Endothelial cell of umbilical vein (primary cell): ENCODE data around the gene YIPF3. TPM values are rescaled to one million over a fixed set of nuclear protein-coding genes. Genes with fewer than 3 reads are reported as not detected.
"Not testable (repeated sequence)": the region's sequence is repeated elsewhere in the genome, so short reads cannot be mapped to it uniquely, and the experiment has no call there.

Source experiments
- BruUV-seq: library from RNA; stranded (reverse); fragments of 400-500 nt; replicated peaks from 2 replicates; lab custom pipeline; 2021; lab: Mats Ljungman, UMichigan
- CTCF ChIA-PET: fragments of 300-600, 350-600 bp; sonication (Branson Sonifier 250); formaldehyde crosslinking; loops from one replicate; lab custom pipeline; 2021; ENCODE audit warnings: antibody characterized with exemption, inconsistent platforms; lab: Charles Lee
- POLR2A ChIA-PET: fragments of 300-600, 350-600 bp; sonication (Branson Sonifier 250); formaldehyde crosslinking; loops from one replicate; lab custom pipeline; 2021; ENCODE audit warnings: antibody characterized with exemption, inconsistent platforms; lab: Charles Lee
- DNase-seq: peaks from one replicate; pipeline ENCODE4 v3.0.0-alpha.2; 2011; ENCODE audit warnings: low read depth, low spot score
- FAIRE-seq: peaks from 2 replicates; lab custom pipeline; 2011; peaks lifted over from hg19 to GRCh38; lab: Jason Lieb, UNC
- H2AFZ ChIP-seq: 2 replicates; pipeline ENCODE4 v1.6.0; 2012; ENCODE audit warnings: low read depth, low read length, control low read depth, inconsistent platforms
- H3K27ac ChIP-seq: 2 replicates; pipeline ENCODE4 v1.5.1; 2011; ENCODE audit warnings: low read depth, mild to moderate bottlenecking, control low read depth, low read length, moderate library complexity; ENCODE audit not compliant: insufficient read depth
- H3K27me3 ChIP-seq, 2 experiments: 2 replicates each; pipeline versions ENCODE4 v1.6.0 to v1.6.1; 2011; ENCODE audit warnings: low read length in 2 of 2, mixed read lengths in 1 of 2; ENCODE audit not compliant: control insufficient read depth in 2 of 2, insufficient read depth in 2 of 2
- H3K36me3 ChIP-seq, 2 experiments: 2 replicates in 1 of 2; 3 replicates in 1 of 2; pipeline ENCODE4 v1.5.1; 2011; ENCODE audit warnings: low read length in 2 of 2, mild to moderate bottlenecking in 1 of 2, moderate library complexity in 1 of 2; ENCODE audit not compliant: control insufficient read depth in 2 of 2, insufficient read depth in 2 of 2; ENCODE audit errors: extremely low read depth in 1 of 2
- H3K4me1 ChIP-seq: 3 replicates; pipeline ENCODE4 v1.5.1; 2011; ENCODE audit warnings: mild to moderate bottlenecking, low read length; ENCODE audit not compliant: control insufficient read depth, insufficient read depth; ENCODE audit errors: extremely low read depth
- H3K4me2 ChIP-seq: 2 replicates; pipeline ENCODE4 v1.6.1; 2011; ENCODE audit warnings: low read length, control low read depth, mixed read lengths; ENCODE audit not compliant: insufficient read depth
- H3K4me3 ChIP-seq, 3 experiments: fragments of 200-600 bp in 1 of 3; sonication (generic), shearing (Covaris generic) in 1 of 3; replicated peaks in 1 of 3; 2 replicates each; pipeline ENCODE4 v1.5.1; 2011 to 2016; ENCODE audit warnings: control low read depth in 3 of 3, low read length in 3 of 3, mild to moderate bottlenecking in 2 of 3, inconsistent platforms in 1 of 3, low read depth in 1 of 3, moderate library complexity in 1 of 3; ENCODE audit not compliant: insufficient read depth in 1 of 3
- H3K79me2 ChIP-seq: 2 replicates; pipeline ENCODE4 v1.6.0; 2012; ENCODE audit warnings: low read length, inconsistent platforms; ENCODE audit not compliant: control insufficient read depth, insufficient read depth
- H3K9ac ChIP-seq: replicated peaks from 2 replicates; pipeline ENCODE3; 2011; ENCODE audit warnings: low read length, control low read depth; ENCODE audit not compliant: insufficient read depth; ENCODE audit errors: extremely low read depth
- H3K9me1 ChIP-seq: replicated peaks from 3 replicates; pipeline ENCODE4 v1.6.0; 2011; ENCODE audit warnings: mild to moderate bottlenecking, low read length; ENCODE audit not compliant: control insufficient read depth, insufficient read depth; ENCODE audit errors: extremely low read depth
- H3K9me3 ChIP-seq: replicated peaks from 2 replicates; pipeline ENCODE4 v1.5.1; 2012; ENCODE audit warnings: low read length, inconsistent platforms; ENCODE audit not compliant: control insufficient read depth, insufficient read depth
- H4K20me1 ChIP-seq: replicated peaks from 2 replicates; pipeline ENCODE3; 2011; ENCODE audit warnings: mild to moderate bottlenecking, low read length; ENCODE audit not compliant: control insufficient read depth, insufficient read depth; ENCODE audit errors: extremely low read depth
- CTCF ChIP-seq, 2 donors: IDR thresholded peaks; 1 replicate in 1 of 2; 2 replicates in 1 of 2; pipeline ENCODE4 v1.5.1; 2011; ENCODE audit warnings: low read length in 2 of 2, mild to moderate bottlenecking in 2 of 2, moderate library complexity in 2 of 2, control low read depth in 1 of 2, inconsistent platforms in 1 of 2, low read depth in 1 of 2; ENCODE audit not compliant: insufficient read depth in 1 of 2; ENCODE audit errors: extremely low read depth in 1 of 2
- EZH2 ChIP-seq: IDR thresholded peaks from 2 replicates; pipeline ENCODE4 v1.6.1; 2012; ENCODE audit warnings: borderline replicate concordance, low read depth, mild to moderate bottlenecking, moderate library complexity, low read length, inconsistent platforms; ENCODE audit not compliant: severe bottlenecking
- FOS ChIP-seq: IDR thresholded peaks from 2 replicates; pipeline ENCODE4 v1.6.1; 2011; ENCODE audit warnings: mild to moderate bottlenecking, low read length, moderate library complexity, borderline replicate concordance; ENCODE audit not compliant: insufficient read depth
- GATA2 ChIP-seq: IDR thresholded peaks from 2 replicates; pipeline ENCODE4 v1.7.0; 2011; ENCODE audit warnings: low read depth, mild to moderate bottlenecking, moderate library complexity, mixed read lengths, low read length; ENCODE audit not compliant: insufficient read length, insufficient read depth
- JUN ChIP-seq: IDR thresholded peaks from 2 replicates; pipeline ENCODE4 v1.6.1; 2011; ENCODE audit warnings: borderline replicate concordance, low read depth; ENCODE audit not compliant: insufficient read length, insufficient read depth
- MAX ChIP-seq: IDR thresholded peaks from 2 replicates; pipeline ENCODE4 v1.6.1; 2011; ENCODE audit not compliant: insufficient read depth, insufficient read length
- MYC ChIP-seq: IDR thresholded peaks from one replicate; pipeline ENCODE4 v1.6.1; 2011; ENCODE audit warnings: mild to moderate bottlenecking, low read depth, low read length
- POLR2A ChIP-seq: IDR thresholded peaks from 2 replicates; pipeline ENCODE4 v1.6.1; 2012; ENCODE audit warnings: low read depth, mild to moderate bottlenecking, control low read depth, low read length
- POLR2AphosphoS5 ChIP-seq: IDR thresholded peaks from 2 replicates; pipeline ENCODE4 v1.6.1; 2012; ENCODE audit warnings: low read depth, mild to moderate bottlenecking, control low read depth, low read length, moderate library complexity; ENCODE audit not compliant: insufficient read depth
- dilution Hi-C: fragments of 300-500 bp; cut with MboI; formaldehyde crosslinking; loops from one replicate; pipeline ENCODE4 v1.15.0; 2019; ENCODE audit warnings: low sequenced_read_pairs; ENCODE audit not compliant: extremely low pct_ligation_motif_present
- intact Hi-C: fragments of 100-400 bp; cut with micrococcal nuclease; formaldehyde crosslinking; loops from one replicate; pipeline ENCODE4 v1.10.0; 2022
- polyA plus RNA-seq, 4 experiments: library from polyadenylated mRNA; depleted of rRNA in 3 of 4; stranded (reverse) in 3 of 4; unstranded in 1 of 4; fragments of >200 nt; gene quantifications; 2 replicates each; pipeline versions ENCODE4 v1.2.1 to v1.2.3, GENCODE V29; 2011 to 2012; ENCODE audit warnings: missing spikeins in 1 of 4
- total RNA-seq: library from RNA; stranded (reverse); gene quantifications from 2 replicates; pipeline ENCODE4 v1.2.3, GENCODE V29; 2021

The YIPF3 gene
- total and polyA plus RNA-seq, 2 donors (not counting 3 experiments of a cell fraction or from before 2014, with no cell fraction given): 119 to 470 TPM

- no TSS peak for BruUV-seq
- no peaks in the 10 kb centered on the region for H3K27me3 ChIP-seq
- no peaks in the 10 kb centered on the region for H3K9me3 ChIP-seq
- dilution Hi-C loops (no loop called here), intact Hi-C loops (loop anchor here (2.0 kb wide), 1 partner anchor 44 kb away; the partner anchor contains the start of gene DLK2)
- H3K9me1 ChIP-seq: no peaks in the 10 kb centered on the region
- no peak overlapping the region for H3K4me3 ChIP-seq
- DNase-seq: peak; percentile 80
- peak overlapping the region; percentile 22 for H3K4me2 ChIP-seq
- no peaks in the 10 kb centered on the region for H4K20me1 ChIP-seq
- no peaks in the 10 kb centered on the region for H3K79me2 ChIP-seq
- H3K27ac ChIP-seq: no peak overlapping the region
- TF ChIP-seq POLR2AphosphoS5: peak; percentile 48
- TF ChIP-seq JUN: no peak
- TF ChIP-seq POLR2A: no peak
- no peak for TF ChIP-seq MAX
- TF ChIP-seq CTCF (IDR thresholded peaks at IDR 0.05; ENCODE audit: extremely low read depth in 1 of 2, insufficient read depth in 1 of 2, low read depth in 1 of 2, low read length in 2 of 2): no peak
- TF ChIP-seq FOS: no peak
- TF ChIP-seq GATA2: no peak
- no peak for TF ChIP-seq EZH2
- no peak for TF ChIP-seq MYC
- peak overlapping the region; percentile 15 for H2AFZ ChIP-seq
- FAIRE-seq: peak; percentile 93
- POLR2A ChIA-PET: no interaction called here
- CTCF ChIA-PET: interaction anchor here (1.1 to 19.0 kb wide), 3 partner anchors 11 to 270 kb away, joined by 3 to 289 read pairs (median 5); partner anchors contain the start of genes DLK2, DNPH1 and LRRC73
- no peak overlapping the region for H3K9ac ChIP-seq
- H3K36me3 ChIP-seq: peaks cover 0 to 22% of the 10 kb centered on the region in 2 experiments
- H3K4me1 ChIP-seq: peaks cover 15% of the 10 kb centered on the region
Measured at GRCh38 chr6:43499028-43499815, 17.5 kb downstream of the YIPF3 start.

- H3K27me3 ChIP-seq, H3K9me3 ChIP-seq, BruUV-seq, FAIRE-seq, POLR2A ChIA-PET, H4K20me1 ChIP-seq, H3K79me2 ChIP-seq, H2AFZ ChIP-seq, DNase-seq, H3K4me3 ChIP-seq, H3K9ac ChIP-seq, H3K9me1 ChIP-seq, H3K4me2 ChIP-seq, H3K27ac ChIP-seq, dilution Hi-C loops: not testable (repeated sequence)
- intact Hi-C loops: loop anchor here (2.0 kb wide), 1 partner anchor 43 kb away; the partner anchor contains the start of gene DLK2
- CTCF ChIA-PET: interaction anchor here (1.5 to 19.0 kb wide), 3 partner anchors 9 to 269 kb away, joined by 3 to 289 read pairs (median 58); partner anchors contain the start of genes DLK2 and DNPH1
- Histone ChIP-seq H3K4me1 (peaks cover 15% of the 10 kb centered on the region), H3K36me3 (peaks cover 0 to 17% of the 10 kb centered on the region in 2 experiments)
Measured at GRCh38 chr6:43498291-43498690, 18.4 kb downstream of the YIPF3 start.
